HG03432 (cell line): ENCODE measurements around the gene FAM83D.
A peak's percentile ranks its signal among the peaks of the same experiment; 100 is the strongest.
"Not testable (repeated sequence)": the region's sequence is repeated elsewhere in the genome, so short reads cannot be mapped to it uniquely, and the experiment has no call there.

ENCODE experiments used
- ATAC-seq: cut with Tn5 transposase; IDR thresholded peaks from one replicate; pipeline ENCODE4 v1.9.1; 2021; ENCODE audit warnings: mild to moderate bottlenecking, moderate library complexity; ENCODE audit not compliant: unreplicated experiment

The FAM83D gene

DNA sequence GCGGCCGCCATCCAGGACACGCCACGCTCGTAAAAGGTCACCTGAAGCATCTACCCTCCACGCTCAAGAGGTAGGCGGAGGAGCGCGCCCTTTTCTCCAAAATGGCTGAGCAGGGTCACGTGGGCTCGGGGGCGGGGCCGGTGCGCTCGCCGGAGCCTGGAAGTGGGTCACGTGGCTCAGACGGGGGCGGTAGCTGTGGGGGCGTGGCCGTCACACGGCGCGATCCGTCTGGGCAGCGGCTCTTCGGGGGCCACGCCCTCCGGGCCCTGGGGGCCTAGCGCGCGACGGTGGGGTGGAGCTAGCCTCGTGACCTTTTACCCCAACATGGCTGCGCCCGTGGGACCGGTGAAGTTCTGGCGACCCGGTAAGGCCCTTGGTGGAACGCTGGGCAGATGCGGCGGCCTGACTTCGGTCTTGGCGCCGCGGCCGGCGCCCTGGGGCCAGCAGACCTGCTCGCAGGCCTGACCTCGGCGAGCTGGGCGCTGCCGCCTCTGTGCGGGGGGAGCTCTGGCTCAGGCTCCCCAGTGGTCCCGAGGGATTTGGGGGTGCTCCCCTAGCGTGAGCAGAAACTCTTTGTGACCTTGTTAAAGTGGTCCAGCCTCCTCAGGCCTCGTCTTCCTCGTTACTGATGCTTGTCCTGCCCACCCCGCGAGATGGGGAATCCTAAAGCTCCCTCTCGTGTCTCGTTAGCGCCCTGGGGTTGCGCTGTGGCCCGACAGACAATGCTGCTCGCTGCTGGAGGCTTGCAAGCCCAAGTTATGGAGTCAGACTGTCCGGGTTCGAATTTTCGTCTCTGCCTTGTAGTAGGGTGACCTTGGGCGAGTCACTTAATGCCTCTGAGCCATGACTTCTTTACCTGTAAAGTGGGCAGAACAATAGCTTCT, 36.1 kb downstream of the FAM83D start, which contains the start of gene DHX35:
DHX35 (plus strand) TSS at position 301 of the 884 bp plus-strand sequence; CDS start at position 325, 24 bp downstream.
- peak; percentile 97 for ATAC-seq

DNA sequence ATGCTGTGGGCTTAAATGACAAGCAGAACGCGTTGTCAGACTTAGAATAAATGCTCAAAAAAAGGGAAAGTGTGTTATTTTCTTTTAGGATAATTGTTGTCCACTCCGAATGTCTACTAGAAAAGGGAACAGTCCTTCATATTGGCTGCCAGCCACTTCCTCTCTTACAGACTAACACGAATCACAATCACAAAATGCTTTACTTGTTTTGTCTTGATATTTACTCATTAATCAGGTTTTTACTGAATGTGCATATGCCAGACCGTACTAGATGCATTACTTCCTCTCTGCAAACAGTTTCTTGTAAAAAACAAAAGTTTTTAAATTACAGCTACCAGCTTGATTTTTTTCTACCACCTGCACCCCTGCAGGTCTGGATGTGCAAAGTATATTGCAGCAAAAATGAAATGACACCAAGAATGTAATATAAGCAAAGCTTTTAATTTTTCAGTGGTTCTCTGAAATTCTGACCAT, 36.7 kb downstream of the FAM83D start:
- no peak for ATAC-seq

DNA sequence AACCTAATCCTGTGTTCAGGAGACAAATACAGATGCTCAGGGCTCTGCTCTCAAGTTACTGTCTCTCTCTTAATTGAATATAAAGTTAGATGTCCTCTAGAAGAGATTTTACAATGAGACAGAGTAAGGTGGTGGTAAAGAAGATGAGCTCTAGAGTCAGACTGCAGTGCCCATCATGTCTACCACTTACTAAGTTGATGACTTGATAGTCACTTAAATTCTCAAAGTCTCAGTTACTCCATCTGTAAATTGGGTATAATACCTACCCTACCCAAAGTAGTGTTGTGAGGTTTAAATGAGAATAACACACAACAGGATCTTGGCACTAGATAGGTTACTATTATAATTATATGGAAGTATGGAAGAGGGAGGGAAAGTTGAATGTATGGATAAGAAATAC, 37.5 kb downstream of the FAM83D start:
- ATAC-seq, result no peak

DNA sequence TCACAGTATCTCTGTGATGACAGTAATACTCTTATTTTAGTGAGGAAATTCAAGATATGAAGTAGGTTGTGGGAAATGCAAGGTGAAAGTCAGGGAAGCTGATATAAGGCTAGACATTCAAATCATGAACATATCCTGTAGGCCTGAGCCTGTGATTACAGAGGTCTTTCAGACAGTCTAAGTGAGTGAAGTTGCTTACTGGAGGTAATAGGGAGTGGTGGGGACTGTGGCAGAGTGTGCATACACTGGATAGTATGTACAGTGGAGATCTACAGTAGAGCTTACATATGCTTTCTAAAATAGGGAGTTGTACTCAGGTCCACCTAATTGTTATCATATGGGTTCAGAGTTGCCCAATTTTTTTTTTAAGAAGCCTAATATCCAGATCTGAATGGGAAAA, 39.0 kb downstream of the FAM83D start:
- no peak for ATAC-seq

DNA sequence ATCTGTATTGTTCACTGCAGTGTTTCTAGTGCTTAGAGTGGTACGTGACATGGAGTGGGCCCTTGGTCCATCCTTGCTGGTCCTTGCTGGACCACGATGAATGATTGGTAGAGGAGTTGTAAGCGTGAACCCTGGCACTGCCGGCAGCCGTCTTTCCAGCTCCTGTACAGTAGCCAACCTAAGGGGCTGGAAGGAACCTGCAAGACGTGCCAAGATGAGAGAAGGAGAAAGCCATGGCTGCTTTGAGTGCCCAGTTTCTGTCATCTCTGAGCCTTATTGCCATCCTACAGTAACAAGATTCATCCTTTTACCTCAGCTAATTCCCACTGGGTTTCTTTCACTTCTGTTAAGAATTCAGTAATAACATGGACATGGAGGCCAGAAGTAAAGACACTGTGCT, 41.9 kb downstream of the FAM83D start:
- no peak for ATAC-seq

DNA sequence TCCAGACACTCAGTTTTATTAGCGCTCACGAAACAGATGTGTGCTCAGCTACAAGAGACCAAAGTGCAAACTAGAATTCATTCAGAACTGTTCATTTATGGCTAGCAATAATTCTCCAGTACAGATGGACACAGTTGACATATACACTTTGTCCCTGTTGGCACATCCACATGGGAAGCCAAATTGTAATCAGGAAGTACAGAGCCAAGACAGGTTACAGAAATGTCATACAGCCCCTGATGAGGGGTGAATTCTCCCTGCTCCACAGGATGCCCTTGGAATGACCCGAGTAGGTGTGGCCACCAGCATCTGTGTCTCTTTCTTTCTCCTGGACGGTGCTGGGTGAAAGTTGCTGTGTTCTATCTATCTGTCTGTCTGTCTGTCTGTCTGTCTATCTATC, 43.5 kb downstream of the FAM83D start:
- no peak for ATAC-seq

DNA sequence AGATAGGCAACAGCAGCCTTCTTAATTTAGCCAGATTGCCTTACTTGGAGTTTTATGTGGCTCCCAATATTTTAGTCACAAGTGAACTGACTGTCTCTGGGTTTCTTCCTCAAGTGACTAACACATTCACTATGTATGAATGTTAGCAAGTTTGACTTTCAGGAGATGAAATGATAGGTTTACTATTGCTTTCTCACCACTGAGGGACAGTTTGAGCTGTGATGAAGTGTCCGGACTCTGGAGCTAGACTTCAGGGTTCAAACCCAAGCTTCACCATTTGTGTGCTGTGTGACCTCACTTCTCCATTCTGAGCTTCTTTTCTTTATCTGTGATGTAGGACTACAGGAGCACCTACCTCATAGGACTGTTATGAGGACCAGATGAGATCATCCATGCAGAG, 44.1 kb downstream of the FAM83D start:
- no peak for ATAC-seq

DNA sequence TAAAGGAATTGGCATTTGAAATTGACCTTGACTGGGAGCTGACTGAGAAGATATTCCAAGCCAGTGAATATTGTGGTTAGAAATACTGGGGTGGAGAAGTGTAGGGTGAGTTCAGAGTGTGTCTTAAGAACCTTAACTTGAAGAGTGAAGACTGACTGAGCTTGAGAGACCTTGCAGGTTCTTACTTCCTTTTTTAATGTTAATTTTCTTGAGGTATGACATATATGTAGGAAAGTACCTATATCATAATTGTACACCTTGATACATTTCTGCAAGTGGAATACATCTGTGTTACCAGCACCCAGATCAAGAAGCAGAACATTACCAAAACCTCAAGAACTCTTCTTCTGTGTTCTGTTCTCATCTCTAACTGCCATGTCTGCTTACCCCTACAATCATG, 46.9 kb downstream of the FAM83D start:
- ATAC-seq, result no peak

DNA sequence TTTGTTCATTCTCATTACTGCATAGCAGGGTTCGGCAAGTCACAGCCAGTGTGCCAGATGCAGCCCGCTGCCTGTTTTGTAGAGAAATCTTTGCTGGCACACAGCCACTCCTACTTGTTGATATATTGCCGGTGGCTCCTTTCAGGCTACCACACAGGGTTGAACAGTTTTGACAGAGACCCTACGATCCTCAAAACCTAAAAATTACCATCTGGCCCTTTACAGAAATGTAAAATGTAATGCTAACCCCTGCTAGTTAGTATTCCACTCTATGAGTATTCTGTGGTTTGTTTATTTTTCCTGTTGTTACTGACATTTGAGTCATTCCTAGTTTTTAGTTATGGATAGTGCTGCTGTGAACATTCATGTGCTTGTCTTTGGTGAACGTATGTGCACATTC, 47.4 kb downstream of the FAM83D start:
- no peak for ATAC-seq

DNA sequence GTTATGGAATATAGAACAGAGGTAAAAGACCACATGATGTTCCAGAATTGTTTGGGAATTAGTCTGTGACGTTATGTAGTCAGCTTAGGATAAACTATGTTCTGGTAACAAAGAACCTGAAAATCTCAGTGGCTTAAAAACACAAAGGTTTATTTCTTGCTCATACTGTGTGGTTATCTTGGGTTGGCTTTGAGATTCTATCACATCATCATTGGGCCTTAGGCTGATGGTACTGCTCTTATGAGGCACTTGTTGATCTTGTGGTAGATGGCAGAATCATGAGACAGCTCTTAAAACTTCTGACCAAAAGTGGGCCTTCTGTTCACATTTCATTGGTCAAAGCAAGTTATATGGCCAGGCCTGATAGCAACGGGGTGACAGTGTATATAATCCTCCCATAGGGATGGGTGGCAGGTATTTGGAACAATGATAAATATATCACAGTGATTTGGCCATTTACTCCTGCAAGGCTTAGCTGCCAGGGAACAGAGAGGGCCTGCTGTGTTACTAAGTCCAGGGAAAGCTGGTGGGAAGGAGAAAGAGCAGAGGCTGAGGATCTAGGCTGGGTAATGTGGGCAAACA, 49.4 kb downstream of the FAM83D start:
- ATAC-seq, result no peak

DNA sequence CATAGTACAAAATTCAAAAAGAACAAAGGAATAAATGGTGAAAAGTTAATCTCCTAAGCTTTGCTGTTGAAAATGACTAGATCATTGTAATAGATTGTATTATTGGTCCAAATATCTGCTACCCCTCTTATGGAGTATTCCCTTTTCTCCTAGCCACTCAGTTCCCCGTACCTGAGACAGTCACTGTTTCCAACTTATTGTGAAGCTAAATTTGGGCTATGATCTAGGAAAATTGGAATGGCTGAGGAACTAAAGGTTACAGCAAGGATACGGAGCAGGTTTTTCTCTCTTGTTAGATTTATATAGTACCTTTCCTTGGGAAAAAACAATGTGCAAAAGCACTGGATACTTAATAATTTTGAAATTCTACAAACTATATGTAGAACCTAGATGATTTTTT, 53.2 kb downstream of the FAM83D start:
- no peak for ATAC-seq

DNA sequence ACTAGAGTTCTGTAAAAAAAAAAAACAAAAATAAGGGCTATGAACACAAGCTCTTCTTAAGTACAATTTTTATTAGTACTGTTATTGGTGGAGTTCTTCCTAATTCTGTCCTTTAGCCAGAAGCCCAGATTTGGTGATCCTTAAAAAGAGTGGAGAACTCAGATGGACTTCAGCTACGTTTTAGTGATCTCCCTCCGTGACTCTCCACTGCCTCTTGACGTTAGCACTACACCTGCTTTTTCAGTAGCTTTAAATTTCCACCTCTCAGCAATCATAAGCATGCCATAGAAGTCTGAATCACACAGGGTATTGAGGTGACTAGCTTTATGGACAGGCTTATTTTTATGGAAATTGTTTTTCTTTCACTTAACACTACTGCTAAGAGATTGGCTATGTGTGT, 53.6 kb downstream of the FAM83D start:
- ATAC-seq, result no peak

DNA sequence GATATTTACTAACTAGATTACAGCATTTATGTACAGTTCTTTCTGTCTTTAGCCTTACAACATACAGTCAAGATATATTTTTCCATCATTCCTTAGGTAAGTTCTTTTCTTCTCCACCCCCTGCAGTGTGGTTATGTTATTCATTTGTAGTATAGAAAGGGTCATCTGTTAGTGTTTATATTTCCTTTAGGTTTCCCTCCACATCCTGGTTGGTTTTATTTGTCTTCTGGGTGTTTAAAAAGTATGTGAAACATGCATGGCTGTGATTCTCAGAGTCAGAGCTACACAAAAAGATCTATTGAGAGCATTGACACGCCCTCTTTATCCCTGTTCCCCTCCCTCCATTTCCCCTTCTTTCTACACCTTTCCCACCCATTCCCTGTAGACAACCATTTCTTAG, 56.1 kb downstream of the FAM83D start:
- ATAC-seq, result no peak

DNA sequence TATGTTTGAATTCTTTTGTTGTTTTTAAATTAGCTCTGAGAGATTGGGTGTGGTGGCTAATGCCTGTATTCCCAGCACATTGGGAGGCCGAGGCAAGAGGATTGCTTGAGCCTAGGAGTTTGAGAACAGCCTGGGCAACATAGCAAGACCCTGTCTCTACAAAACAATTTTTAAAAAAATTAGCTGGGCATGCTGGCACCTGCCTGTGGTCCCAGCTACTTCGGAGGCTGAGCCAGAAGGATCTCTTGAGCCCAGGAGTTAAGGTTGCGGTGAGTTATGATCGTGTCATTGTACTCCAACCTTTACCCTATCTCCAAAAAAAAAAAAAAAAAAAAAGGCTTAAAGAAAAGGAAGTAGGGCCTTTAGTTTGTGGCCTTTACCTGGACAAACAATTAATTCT, 58.8 kb downstream of the FAM83D start:
- ATAC-seq, result no peak

DNA sequence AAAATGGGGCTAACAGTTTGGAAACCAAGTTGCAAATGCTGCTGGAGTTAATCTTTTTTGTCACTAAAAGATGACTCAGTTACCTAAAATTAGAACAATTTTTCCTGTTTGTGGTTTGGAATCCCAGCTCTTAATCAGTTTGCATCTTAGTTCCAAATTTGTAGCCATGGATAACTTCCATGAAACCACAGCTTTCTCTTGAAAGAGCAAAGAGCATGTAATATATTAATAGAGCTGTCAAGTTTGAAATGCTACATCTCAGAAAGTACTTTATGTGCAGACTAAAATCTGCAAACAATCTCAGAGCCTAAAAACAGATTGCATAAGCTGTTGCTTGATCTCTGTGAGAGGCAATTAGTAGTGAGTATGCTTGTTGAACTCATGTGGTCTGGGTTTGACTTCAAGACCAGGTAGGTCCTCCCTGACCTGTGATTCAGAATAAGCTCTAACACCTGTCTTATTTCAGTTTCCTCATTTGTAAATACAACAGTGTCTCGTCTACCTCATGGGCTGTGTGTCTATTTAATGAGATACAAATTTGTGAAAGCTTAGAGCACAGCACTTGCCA, 59.5 kb downstream of the FAM83D start:
- peak; percentile 32 for ATAC-seq

DNA sequence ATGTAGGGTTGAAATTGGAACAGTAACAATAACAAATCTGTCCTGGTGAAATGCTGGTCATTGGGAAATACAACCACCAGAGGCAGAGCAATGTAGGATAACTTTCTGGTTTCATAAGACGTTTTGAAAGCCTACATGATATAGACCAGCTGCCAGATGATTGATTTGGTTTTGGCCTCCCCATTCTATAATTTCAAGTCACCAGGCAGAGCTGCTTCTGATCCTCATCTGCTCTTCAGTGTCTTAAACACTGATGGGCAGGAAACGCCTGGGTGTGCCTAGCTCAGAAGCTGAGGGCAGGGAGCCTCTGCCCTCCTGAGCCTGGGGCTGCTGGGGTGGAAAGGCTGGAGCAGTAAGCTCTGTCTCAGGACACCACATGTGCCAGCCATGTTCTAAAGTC, 60.4 kb downstream of the FAM83D start:
- ATAC-seq, result peak; percentile 62

DNA sequence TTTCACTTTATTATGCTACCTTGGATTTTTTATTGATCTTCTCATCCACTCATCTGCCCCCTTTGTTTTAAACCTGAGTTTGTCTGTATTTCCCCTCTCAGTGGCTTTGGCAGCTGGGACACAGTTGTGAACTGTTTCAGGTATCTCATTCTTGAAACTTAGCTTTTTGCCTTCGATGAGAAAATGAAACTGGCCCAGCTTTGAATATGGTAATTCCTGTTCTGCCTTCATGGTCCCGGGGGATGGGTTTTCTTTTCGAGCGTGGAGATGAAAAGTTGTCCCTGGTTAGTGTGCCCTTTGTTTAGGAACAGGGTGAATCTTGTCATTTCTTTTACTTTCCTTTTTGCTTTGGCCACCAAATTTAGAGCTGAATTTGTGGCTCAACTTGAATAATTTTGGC, 61.6 kb downstream of the FAM83D start:
- peak; percentile 73 for ATAC-seq

DNA sequence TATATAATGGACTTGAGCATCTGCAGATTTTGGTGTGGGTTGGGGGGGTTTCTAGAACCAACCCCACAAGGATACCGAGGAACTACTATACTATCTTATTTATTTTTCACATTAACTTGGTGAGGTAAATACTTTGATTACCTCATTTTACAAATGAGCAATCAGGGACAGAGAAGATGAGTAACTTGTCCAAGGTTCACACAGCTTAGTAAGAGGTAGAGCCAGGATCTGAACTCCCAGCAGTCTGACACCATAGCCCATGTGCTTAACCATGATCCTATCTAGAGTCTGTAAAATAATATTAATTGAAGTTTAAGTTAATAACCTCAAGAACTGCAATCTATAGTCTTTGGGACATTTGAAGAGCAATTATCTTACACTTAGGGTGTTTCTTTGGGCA, 64.5 kb downstream of the FAM83D start:
- no peak for ATAC-seq

DNA sequence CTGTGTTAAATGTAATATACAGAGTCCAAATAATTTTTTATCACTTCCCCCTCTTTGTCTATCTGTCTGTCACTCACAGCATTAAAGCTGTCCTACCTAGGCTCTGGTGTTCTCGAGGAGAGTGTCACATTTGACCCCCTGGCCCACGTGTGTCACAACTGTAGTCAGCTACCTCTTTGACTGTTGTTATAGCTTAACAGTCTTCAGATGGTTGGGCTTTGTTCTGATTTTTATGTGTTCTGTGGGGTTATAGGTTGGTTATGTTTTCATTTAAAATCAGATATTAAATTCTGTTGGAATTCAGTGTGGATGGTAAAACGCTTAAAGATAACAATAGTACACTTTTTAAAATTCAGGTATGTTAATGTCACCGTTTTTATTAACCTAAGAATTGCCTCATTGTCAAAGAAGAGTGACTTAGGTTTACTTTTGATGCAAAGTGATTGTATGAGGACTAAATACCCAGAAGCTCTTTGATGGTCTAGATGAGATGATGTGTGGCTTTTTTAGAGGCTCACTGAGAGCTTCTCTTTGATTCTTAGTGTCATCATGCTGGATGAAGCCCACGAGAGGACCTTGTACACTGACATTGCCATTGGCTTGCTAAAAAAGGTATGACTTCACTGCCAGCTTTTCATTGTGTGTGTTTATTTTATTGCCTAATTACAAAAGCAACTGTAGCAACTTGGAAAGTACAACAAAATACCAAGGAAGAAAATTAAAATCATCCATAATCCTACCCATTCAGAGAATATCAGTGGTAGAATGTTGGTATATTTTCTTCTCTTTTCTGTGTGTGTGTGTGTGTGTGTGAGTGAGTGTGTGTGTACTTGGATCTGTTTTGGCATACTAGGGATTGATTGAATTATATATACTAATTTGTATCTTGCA, 65.8 kb downstream of the FAM83D start:
- no peak for ATAC-seq

DNA sequence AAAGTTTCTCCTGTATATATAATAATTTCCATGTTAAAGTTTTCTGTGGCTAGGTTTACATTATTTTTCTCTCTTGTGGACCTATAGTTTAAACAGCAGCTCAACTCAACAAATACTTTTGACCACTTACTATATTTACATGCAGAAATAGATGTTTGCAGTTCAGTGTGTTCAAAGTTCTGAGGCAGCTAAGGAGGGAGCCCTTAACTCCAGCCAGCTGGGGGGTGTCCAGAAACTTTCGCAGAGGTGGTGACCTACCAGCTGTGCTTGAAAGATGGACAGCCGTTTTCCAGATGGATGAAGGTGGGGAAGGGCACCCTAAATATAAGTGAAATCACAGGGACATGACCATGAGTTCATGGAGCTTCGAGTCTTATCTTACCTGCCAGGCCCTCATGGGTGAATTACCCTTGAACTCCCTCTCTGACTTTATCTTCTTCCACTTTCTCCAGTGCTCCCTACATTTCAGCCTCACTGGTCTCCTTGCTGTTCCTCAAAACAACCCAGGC, 69.4 kb downstream of the FAM83D start:
- no peak for ATAC-seq

DNA sequence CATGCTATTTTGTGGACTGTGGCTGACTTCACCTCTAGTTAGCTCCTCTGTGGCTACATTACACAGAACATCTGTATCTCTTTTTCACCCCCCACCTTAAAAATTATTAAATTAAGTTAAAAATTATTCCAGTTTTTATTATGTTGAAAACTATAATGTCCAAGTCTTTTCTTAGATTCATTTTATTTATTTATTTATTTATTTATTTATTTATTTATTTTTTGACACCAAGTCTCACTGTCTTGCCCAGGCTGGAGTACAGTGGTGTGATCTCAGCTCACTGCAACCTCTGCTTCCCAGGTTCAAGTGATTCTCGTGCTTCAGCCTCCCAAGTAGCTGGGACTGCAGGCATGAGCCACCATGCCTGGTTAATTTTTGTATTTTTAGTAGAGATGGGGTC, 70.6 kb downstream of the FAM83D start:
- not testable (repeated sequence) for ATAC-seq
